Adrenal gland (tissue), 12 donors: ENCODE data around the gene RAD51B. TPM values are rescaled to one million over a fixed set of nuclear protein-coding genes. Genes with fewer than 3 reads are reported as not detected.

ENCODE experiments used
- DNase-seq, 7 donors: peaks; one replicate each; pipeline ENCODE4 v3.0.0-alpha.2; 2019 to 2020
- H3K27ac ChIP-seq, 5 donors: fragments of 200-600 bp; sonication (generic) in 4 of 5; 1 replicate in 3 of 5; 2 replicates in 2 of 5; pipeline versions ENCODE4 v1.5.1 to v1.8.0; 2016 to 2020; ENCODE audit warnings: mild to moderate bottlenecking in 1 of 5
- H3K27me3 ChIP-seq: fragments of 200-600 bp; 2 replicates; pipeline ENCODE4 v1.8.0; 2021
- H3K36me3 ChIP-seq, 2 donors: fragments of 200-600 bp; replicated peaks in 1 of 2; 1 replicate in 1 of 2; 2 replicates in 1 of 2; pipeline versions ENCODE4 v1.5.1 to v1.8.0; 2018 to 2022
- H3K4me1 ChIP-seq, 2 donors: fragments of 200-600 bp; replicated peaks in 1 of 2; 1 replicate in 1 of 2; 2 replicates in 1 of 2; pipeline versions ENCODE4 v1.5.1 to v1.8.0; 2018 to 2021
- H3K4me3 ChIP-seq, 4 donors: fragments of 200-600 bp; sonication (generic) in 3 of 4; one replicate each; pipeline ENCODE4 v1.5.1; 2016 to 2018
- H3K9me3 ChIP-seq, 3 donors: fragments of 200-600 bp; sonication (generic) in 1 of 3; replicated peaks in 1 of 3; 1 replicate in 2 of 3; 2 replicates in 1 of 3; pipeline versions ENCODE4 v1.5.1 to v1.8.0; 2016 to 2021
- POLR2A ChIP-seq, 2 donors: fragments of 450-650 bp; IDR thresholded peaks; one replicate each; pipeline ENCODE4 v1.6.1; 2017; ENCODE audit warnings: antibody characterized with exemption in 2 of 2, mild to moderate bottlenecking in 2 of 2, moderate library complexity in 1 of 2
- whole genome bisulfite sequencing, 4 donors: extraction: QIAGEN DNeasy Blood & Tissue Kit in 2 of 4; methylation state at CpG; one replicate each; pipeline versions ENCODE4 v1.1.5 to v1.1.7; 2013 to 2017; 5-methylcytosine and 5-hydroxymethylcytosine counted together
- intact Hi-C, 2 donors: fragments of 100-400 bp; cut with DNase I; formaldehyde crosslinking; loops; one replicate each; pipeline versions ENCODE4 v1.14.1 to v1.15.0; 2022 to 2023
- polyA plus RNA-seq, 3 donors: library from polyadenylated mRNA; stranded (reverse); fragments of 200-250 nt in 2 of 3; fragments of 350-450 nt in 1 of 3; fragmentation: Illumina TruSeq in 1 of 3; extraction: RNeasy Lipid Tissue Mini Kit (QIAGEN cat#74804) in 1 of 3; gene quantifications; one replicate each; pipeline ENCODE4 v1.2.3, GENCODE V29; 2013 to 2014
- total RNA-seq, 9 donors: library from RNA; depleted of rRNA in 4 of 9; stranded (reverse); fragments of >200 nt in 4 of 9; fragments of 120-200 nt in 1 of 9; fragmentation: NEBNext Ultra II Directional in 1 of 9; extraction: Animal tissue kit (Norgen Biotek cat#: 25700) in 1 of 9; gene quantifications; one replicate each; pipeline versions ENCODE4 v1.1.0 to v1.2.4, GENCODE V29; 2013 to 2023
- TF ChIP-seq, protein P1 (sequence below), 6 experiments: fragments of 450-650 bp in 4 of 6; fragments of 200-600 bp in 2 of 6; sonication (generic) in 1 of 6; IDR thresholded peaks; 1 replicate in 5 of 6; 2 replicates in 1 of 6; pipeline versions ENCODE4 v1.5.1 to v1.8.0; 2016 to 2021; ENCODE audit warnings: antibody characterized with exemption in 6 of 6, mild to moderate bottlenecking in 2 of 6, moderate library complexity in 1 of 6
- donor health status: healthy with polysubstance abuse.
- donor health status: Bipolar disorder and iron deficiency.
- donor health status: DM: yes; HTN: yes; CAD: no.
- donor health status: DM: no; HTN: no; CAD: no.
- donor health status: DM: no; HTN: no; CAD: no.
- donor health status: DM: yes; HTN: yes; CAD: no.

The RAD51B gene
- total and polyA plus RNA-seq, 12 donors, result 2.3 to 24.6 (median 12.4) TPM

DNA sequence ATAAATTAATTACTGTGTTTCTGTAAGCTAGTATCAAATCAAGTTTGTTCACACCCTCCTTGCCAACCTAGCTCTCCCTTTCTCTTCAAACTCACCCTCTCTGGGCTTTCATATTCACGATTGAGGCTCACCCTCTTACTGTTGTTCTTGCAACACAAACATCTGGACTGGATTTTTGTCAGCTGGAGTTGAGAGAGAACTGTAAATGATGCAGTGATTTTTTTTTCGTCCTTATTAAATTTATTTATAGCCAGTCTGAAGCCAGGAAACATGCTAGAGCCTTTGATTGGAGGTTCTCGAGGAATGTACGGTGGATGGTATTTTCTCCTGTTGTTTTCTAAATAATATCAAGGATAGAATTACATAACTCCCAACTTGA, 488.2 kb downstream of the RAD51B start:
- Histone ChIP-seq H3K27me3 (no peaks in the 10 kb centered on the region), H3K9me3 (no peaks in the 10 kb centered on the region), H3K27ac (peak overlapping the region in 1 of 5 donors; percentile 12), H3K4me3 (no peak overlapping the region), H3K4me1 (peaks cover 0 to 31% of the 10 kb centered on the region in 2 donors), H3K36me3 (no peaks in the 10 kb centered on the region)
- TF ChIP-seq, protein P1, sequence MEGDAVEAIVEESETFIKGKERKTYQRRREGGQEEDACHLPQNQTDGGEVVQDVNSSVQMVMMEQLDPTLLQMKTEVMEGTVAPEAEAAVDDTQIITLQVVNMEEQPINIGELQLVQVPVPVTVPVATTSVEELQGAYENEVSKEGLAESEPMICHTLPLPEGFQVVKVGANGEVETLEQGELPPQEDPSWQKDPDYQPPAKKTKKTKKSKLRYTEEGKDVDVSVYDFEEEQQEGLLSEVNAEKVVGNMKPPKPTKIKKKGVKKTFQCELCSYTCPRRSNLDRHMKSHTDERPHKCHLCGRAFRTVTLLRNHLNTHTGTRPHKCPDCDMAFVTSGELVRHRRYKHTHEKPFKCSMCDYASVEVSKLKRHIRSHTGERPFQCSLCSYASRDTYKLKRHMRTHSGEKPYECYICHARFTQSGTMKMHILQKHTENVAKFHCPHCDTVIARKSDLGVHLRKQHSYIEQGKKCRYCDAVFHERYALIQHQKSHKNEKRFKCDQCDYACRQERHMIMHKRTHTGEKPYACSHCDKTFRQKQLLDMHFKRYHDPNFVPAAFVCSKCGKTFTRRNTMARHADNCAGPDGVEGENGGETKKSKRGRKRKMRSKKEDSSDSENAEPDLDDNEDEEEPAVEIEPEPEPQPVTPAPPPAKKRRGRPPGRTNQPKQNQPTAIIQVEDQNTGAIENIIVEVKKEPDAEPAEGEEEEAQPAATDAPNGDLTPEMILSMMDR (IDR thresholded peaks at IDR 0.05), result no peak
- TF ChIP-seq POLR2A (IDR thresholded peaks at IDR 0.05), result no peak
- intact Hi-C loops, result loop anchor here in 1 of 2 donors (10.0 kb wide), 1 partner anchor 67 kb away; no protein-coding TSS in a partner anchor
- DNase-seq, result no peak
- whole genome bisulfite sequencing, 4 donors, result 60 to 70% (median 66%) methylated on average over 4 of the region's 4 CpGs

DNA sequence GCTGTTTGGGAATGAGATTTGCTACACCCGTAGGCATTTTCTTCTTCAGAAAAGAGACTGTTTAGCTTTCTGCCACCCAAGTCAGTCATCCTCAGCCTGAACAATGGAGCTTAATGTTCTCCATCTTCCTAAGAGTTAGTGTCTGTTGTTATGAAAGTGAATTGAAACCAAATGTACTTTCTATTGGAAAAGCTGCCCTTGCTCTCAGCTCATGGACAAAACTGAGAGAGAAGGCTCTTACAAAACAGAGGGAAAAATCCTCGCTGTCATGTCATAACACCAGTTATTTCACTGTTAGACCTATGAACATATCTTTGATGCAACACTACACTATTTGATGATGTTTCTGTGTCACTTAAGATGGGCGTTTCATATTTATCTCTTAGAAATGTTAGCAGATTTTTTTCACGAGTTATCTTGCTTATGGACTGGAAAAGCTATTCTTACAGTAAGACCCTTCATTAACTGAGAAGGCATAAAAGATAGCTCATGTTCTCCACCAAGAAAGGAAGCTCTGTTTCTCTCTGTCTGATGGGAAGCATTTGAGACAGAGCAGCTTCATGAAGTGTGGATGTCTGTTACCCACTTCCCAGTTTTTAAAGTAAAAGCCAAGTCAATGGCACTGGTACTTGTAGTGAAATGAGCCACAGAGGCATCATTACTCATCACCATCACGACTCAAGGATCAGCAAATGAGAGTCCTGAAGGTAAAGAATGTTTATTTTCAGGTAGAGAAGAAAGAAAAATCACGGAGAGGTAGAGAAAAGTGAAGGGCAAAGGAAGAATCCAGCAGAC, 489.3 kb downstream of the RAD51B start:
- no peaks in the 10 kb centered on the region for H3K27me3 ChIP-seq
- no peak overlapping the region for H3K4me3 ChIP-seq
- peak overlapping the region in 1 of 5 donors; percentile 38 for H3K27ac ChIP-seq
- 52 to 80% (median 65%) methylated on average over 6 of the region's 6 CpGs for WGBS, 4 donors
- no peaks in the 10 kb centered on the region for H3K9me3 ChIP-seq
- intact Hi-C loops, result loop anchor here in 1 of 2 donors (10.0 kb wide), 1 partner anchor 66 kb away; no protein-coding TSS in a partner anchor
- TF ChIP-seq, protein P1 (IDR thresholded peaks at IDR 0.05), result no peak
- no peak for TF ChIP-seq POLR2A (IDR thresholded peaks at IDR 0.05)
- no peaks in the 10 kb centered on the region for H3K36me3 ChIP-seq
- peaks cover 0 to 31% of the 10 kb centered on the region in 2 donors for H3K4me1 ChIP-seq
- DNase-seq, result no peak

DNA sequence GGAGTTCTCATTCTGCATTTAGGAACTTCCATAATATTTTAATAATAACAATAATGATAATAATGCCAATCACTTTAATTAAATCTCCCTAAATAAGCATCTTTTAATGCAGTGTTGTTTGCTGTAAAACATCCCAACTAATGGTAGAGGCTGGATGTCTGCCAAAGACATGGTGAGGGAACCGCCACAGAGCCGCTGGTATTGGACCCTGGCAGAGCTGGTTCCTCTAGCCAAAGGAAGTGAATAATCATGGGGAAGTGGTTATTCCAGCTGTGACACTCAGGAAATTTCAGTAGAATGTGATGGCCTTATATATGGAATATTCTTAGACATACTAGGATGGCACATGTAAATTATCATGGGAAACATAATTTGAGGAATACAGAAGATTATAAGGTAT, 490.0 kb downstream of the RAD51B start:
- DNase-seq, result peak in 3 of 7 donors; percentile 13 to 54 (median 36)
- no peaks in the 10 kb centered on the region for H3K27me3 ChIP-seq
- peak overlapping the region in 1 of 5 donors; percentile 38 for H3K27ac ChIP-seq
- intact Hi-C loops, result loop anchor here in 1 of 2 donors (10.0 kb wide), 1 partner anchor 65 kb away; no protein-coding TSS in a partner anchor
- WGBS, 4 donors, result 59 to 73% (median 69%) methylated on average over 2 of the region's 2 CpGs
- peaks cover 0 to 31% of the 10 kb centered on the region in 2 donors for H3K4me1 ChIP-seq
- no peaks in the 10 kb centered on the region for H3K36me3 ChIP-seq
- no peaks in the 10 kb centered on the region for H3K9me3 ChIP-seq
- H3K4me3 ChIP-seq, result no peak overlapping the region
- no peak for TF ChIP-seq POLR2A (IDR thresholded peaks at IDR 0.05)
- TF ChIP-seq, protein P1 (IDR thresholded peaks at IDR 0.05), result no peak

DNA sequence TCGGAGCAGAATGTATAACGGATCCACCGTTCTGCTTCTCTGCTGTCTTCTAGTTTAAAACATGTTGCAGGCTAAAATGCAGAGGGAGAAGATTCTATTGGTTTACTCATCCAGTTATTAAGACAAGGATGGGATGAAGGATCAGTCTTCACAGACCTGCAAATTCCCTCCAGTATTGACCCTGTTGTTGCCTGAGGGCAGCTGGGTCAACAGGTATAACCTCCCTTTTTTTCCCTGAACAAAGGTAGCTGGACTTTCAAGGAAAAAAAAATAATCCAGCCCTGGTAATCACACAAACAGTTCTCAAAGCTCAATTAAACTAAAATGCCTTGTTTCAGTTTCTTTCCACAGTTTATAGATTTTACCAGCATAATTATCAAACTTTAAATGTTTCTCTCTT, 492.7 kb downstream of the RAD51B start:
- TF ChIP-seq, protein P1 (IDR thresholded peaks at IDR 0.05), result no peak
- TF ChIP-seq POLR2A (IDR thresholded peaks at IDR 0.05), result no peak
- no peaks in the 10 kb centered on the region for H3K27me3 ChIP-seq
- H3K27ac ChIP-seq, result no peak overlapping the region
- DNase-seq, result no peak
- intact Hi-C loops, result no loop called here
- H3K4me1 ChIP-seq, result peaks cover 0 to 28% of the 10 kb centered on the region in 2 donors
- no peaks in the 10 kb centered on the region for H3K9me3 ChIP-seq
- WGBS, 4 donors, result 94 to 98% (median 97%) methylated on average over 3 of the region's 3 CpGs
- no peaks in the 10 kb centered on the region for H3K36me3 ChIP-seq
- no peak overlapping the region for H3K4me3 ChIP-seq
